Dedifferentiated amniotic fluid mesenchymal stem cell (primary cell): ENCODE data around the gene ZNHIT3.
A peak's percentile ranks its signal among the peaks of the same experiment; 100 is the strongest.
"Not testable (repeated sequence)": the region's sequence is repeated elsewhere in the genome, so short reads cannot be mapped to it uniquely, and the experiment has no call there.

Experiments used
- DNase-seq: peaks from one replicate; pipeline ENCODE4 v3.0.0-alpha.2; 2016; ENCODE audit errors: extremely low spot score

ZNHIT3 gene

DNA sequence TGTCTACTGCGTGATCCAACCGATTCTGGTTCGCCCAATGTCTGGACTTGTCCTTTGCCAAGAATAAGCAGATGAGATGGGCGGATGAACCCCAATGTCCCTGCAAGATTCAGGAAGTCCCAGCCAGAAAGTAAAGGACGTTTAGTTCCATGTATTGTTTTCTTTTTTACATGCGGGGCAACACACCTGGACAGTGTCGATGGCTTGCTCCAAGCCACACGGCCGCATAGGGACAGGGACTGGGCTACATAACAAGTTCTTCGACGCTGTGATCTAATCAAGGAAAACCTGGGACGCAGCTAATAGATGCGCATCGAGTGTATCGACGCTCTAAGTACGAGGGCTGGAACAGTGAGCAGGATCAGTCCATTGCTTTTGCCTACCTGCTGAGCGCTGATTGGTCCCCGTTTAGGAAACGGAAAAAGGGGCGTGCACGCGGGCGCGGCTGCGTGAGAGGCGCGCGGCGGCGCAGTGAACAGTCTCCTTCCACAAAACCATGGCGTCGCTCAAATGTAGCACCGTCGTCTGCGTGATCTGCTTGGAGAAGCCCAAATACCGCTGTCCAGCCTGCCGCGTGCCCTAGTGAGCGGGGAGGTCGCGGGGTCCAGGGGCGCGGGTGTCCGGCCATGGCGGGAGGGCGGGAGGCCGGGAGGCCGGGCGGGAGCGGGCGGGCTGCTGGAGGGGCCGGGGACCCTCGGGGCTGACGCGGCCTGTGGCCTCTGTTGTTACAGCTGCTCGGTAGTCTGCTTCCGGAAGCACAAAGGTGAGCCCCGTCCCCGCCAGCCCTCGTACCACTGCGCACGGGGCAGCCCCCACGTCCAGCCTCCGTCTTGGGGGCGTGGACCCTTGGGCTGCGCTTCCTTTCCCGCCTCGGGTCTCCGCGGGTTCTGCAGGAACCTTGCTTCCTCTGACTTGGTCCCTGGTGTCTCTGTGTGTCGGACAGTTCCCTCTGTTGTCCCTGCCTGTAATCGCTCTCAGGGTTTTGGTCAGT, at the start of gene ZNHIT3:
TSS of gene ZNHIT3 (plus strand) at position 478 of the 991 bp plus-strand sequence. CDS start at position 497, 19 bp downstream.
- DNase-seq, result peak; percentile 95

DNA sequence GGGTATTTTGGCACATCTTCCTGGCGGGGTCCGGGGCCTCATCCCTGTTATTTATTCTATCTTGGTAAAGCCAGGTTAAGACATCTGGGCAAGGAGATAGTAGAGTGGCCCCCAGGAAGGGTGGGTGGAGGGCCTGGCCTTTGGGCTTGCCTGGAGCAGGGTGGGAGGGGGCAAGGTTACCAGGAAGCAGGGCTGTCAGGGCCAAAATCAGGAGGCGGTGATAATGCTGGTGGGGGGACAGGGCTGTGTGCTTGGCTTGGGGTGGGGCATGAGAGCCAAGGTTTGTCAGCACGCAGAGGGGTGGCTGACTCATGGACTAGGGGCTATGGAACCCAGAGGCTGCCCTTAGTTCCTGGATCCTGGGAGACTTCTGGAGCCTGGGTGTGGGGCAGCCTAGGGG, 44.7 kb upstream of the ZNHIT3 start:
- not testable (repeated sequence) for DNase-seq

DNA sequence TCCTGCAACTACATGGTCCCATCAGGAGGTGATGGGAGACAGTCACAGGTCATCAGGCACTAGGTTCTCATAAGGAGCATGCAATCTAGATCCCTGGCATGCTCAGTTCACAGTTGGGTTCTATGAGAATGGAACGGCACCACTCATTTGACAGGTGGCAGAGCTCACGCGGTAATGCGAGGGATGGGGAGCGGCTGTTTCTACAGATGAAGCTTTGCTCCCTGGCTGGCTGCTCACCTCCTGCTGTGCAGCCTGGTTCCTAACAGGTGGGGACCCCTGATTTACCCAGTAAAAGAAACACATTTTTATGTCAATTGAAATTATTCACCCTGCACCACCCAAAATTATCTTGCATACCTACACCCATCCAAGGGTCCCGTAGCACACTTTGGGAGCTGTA, 42.7 kb upstream of the ZNHIT3 start:
- no peak for DNase-seq

DNA sequence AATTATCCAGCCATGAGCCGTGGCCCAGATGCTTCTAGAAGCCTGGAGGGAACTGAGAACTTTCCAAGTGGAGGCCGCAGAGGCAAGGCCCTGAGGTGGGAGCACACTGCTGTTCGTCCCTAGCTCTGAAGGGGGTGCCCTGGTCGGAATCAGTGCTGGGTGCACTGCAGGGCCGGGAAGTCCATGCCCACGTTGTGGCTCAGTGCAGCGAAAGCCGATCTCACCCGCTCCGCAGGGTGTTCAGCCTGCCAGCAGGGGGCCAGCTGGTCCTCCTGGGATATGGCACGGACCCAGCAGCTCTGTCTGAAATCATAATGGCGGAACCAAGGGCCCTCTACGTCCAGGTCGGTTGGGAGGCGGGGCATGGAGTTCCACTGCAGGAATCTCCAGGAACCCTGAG, 36.5 kb upstream of the ZNHIT3 start:
- DNase-seq, result not testable (repeated sequence)

DNA sequence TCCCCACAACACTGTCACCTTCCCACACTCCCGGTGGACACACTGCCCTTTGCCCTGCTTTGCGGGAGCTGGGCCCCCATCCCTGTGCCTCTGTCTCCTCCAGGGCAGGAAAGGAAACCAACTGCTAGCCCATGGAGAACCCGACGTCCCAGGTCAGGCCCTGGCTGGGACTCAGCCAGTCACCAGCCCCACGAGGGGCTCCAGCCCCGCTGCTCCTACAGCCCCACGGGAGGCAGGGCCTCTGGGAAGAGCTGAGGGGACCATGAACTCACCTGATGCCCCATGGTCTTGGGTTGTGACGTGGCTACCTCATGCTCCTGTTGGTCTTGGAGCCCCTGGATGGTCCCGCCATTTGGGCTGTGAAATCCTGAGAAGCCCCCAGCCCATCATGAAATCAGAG, 33.6 kb upstream of the ZNHIT3 start:
- DNase-seq, result not testable (repeated sequence)

DNA sequence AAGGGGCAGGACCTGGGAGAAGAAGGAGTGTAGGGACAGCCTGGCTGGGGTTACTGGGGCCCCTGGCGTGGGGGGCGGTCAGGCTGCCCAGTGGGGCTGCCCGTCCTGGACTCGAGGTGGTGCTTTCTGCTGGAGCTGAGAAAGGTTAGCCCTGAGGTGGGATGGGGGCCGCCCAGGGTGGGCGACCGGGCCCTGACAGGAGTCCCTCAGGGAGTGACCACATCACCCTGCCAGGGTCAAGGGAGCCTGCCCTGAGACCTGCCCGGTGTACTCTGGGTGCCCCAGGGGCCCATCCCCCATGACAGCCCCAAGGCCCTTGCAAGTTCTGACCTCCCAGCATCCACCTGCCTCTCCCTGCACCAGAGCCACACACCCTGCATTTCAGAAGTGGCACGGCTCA, 28.8 kb upstream of the ZNHIT3 start:
- DNase-seq, result not testable (repeated sequence)

- no peak for DNase-seq
Observed at GRCh38 chr17:36459045-36459444, 27.4 kb upstream of the ZNHIT3 start.

DNA sequence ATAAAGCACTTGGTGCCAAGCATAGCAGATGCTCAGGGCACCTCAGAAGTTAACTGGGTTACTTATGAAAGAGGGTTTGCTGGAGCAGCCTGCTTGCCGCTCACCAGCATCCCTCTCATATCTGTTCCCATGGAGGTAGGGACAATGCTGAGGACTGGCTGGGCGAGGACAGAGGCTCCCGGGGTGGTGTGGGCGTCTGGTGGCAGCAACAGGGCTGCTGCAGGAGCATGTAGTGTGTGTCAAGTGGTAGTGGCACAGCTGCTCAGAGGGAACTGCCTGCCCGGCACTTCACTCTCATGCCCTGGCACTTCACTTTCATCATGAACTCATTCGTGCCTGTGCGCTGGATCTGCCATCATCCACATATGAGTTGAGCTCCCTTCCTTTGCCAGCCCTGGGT, 26.9 kb upstream of the ZNHIT3 start:
- peak; percentile 10 for DNase-seq

DNA sequence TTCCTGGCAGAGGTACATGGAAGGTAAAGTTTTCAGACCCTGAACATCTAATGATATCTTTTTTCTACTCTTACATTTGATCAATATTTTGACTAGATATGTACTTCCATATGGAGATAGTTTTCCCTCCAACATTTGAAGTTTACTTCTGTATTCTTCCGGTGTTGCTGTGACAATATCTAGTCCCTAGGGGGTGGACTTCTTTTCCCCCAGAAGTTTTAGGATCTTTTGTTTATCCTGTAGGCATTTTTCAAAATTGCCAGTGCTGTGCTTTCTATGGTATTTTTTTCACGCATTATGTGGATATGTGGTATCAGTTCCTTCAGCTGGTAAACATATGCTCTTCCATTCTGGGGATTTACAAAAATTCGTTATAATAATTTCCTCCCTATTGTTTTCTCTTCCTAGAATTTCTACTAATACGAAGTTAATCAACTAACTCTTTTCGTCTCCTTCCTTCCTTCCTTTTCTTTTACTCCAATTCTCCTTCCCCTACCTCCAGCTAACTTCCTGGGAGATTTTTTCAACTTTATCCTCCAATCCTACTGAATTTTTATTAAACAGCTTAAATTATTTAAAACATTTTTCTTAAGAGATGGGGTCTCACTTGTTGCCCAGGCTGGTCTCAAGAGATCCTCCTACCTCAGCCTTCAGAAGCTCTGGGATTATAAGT, 26.1 kb upstream of the ZNHIT3 start:
- peak; percentile 8 for DNase-seq

GRCh38 chr17:36461330-36462110, 25.0 kb upstream of the ZNHIT3 start:
- DNase-seq, result peak; percentile 13

- DNase-seq, result peak; percentile 38
Observed at GRCh38 chr17:36463916-36464764, 22.3 kb upstream of the ZNHIT3 start.

GRCh38 chr17:36464765-36465088, 21.8 kb upstream of the ZNHIT3 start:
- DNase-seq, result no peak

- DNase-seq, result peak; percentile 13
Observed at GRCh38 chr17:36468903-36469635, 17.4 kb upstream of the ZNHIT3 start.

DNA sequence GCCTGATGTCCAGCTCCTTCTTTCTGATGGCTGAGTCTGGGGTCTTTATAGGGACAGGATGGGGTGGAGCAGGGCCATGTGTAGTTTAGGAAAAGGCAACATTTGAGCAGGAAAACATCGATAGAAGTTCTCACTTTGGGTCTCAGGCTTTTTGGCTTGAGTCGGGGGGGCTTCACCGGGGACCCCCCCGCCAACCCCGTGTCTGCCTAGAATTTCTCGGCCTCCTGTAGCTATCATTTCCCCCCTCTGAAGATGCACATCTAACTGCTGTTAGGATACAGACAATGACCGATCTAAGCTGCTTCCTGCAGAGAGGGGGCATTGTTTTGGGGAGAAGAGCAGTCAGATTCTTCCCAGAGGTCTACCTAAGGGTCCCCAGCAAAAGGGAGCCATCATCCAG, 16.7 kb upstream of the ZNHIT3 start:
- DNase-seq, result no peak

GRCh38 chr17:36470499-36470898, 16.0 kb upstream of the ZNHIT3 start:
- peak; percentile 11 for DNase-seq

DNA sequence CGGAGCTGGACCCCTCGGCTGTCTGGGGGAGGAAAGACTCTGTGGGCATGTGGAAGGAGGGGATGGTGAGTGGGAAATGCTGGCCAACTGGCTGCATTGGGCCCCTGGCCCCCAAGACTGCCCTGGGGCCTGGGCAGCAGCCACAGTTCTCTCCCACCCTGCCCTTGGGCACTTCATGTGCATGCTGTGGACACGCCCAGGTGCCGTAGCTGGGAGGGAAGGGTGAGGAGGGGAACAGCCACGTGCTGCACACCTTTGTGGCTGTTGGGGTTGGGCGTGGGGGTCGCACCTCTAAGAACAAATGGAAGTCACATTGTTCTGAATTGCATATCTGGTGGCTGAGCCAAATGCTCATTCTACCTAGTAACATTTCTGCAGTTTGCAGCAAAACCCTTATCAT, 11.9 kb upstream of the ZNHIT3 start:
- DNase-seq, result no peak

DNA sequence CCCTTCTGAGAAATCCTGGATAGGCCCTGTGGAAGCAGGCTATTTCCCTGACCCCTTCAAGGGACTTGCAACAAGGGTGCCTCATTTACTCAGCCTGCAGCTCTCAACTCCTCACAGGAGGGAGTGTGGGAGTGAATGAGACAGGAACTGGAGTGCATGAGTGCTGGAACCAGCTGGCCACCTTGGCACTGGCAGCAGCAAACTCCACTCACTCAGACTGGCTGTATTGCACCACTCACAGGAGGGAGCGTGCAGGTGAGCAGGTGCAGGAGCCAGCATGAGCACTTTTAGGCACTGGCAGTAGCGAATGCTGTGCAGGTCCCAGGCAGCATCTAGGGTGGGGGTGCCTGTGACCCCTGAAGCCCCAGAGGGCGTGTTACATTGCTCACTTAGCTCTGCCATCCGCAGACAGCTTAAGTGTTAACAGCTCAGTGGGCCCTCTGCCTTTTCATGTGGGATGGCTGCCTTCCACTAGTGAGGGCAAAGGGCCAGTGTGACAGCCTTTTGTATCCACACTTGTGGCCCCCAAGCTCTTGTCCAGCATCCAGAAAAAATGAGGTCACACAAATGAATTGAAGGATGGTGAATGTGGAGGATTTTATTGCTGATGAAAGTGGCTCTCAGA, 11.0 kb upstream of the ZNHIT3 start:
- DNase-seq, result peak; percentile 11

GRCh38 chr17:36481829-36482228, 4.7 kb upstream of the ZNHIT3 start:
- no peak for DNase-seq

DNA sequence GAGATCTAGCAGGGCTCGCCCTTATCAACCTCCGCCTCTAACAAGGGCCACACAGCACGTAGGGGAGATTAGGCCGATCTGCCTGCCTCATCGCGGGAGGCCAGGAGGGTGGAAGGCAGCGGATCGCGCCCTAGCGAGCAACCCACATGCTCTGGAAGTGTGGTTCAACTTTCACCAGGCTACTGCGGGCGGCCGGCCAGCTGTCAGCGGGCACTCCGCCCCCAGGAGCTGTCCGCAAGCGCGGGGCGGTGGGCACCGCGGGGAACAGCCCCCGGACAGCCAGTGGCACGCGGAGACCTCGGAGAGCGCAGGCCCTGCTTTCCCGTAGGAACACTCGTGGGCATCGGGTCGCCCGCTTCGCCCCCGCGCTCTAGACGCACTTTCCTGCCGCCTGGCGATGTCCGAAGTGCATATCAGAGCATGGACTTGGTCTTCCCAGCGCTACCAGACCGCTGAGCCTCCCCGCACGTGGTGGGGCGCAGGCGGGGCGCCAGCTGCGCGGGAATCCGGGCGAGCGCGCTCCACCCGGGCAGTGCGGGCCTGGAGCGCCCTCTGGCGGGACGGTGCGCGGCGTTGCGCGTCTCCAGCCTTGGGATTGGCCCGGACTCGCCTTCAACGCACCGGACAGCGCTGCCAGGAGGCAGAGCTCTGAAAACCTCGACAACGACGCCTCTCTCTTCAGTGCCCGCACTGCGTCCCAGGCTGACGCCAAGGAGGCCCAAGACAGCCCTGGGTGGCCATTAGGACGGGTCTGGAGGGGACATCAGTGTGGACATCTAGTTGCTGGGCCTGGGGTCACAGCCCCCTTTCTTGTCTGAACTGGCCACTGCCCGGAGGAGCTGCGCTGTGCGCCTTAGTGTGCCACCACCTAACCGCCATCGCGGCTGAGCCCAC, 3.6 kb upstream of the ZNHIT3 start:
- peak; percentile 60 for DNase-seq
